OCI-LY3 (cell line): ENCODE results near the gene EPHB2.

Source experiments
- H2AFZ ChIP-seq: fragments of 200-600, 300-600 bp; shearing (Covaris generic); 2 replicates; pipeline ENCODE4 v1.6.0; 2014; ENCODE audit warnings: antibody characterized with exemption, low read depth, low read length
- H3K27ac ChIP-seq: fragments of 200-600, 300-600 bp; sonication (generic); 2 replicates; pipeline ENCODE4 v1.5.1; 2014; ENCODE audit warnings: mild to moderate bottlenecking, low read length, moderate library complexity, mixed read lengths
- H3K27me3 ChIP-seq: fragments of 200-600, 300-600 bp; sonication (generic); 2 replicates; pipeline ENCODE4 v1.6.1; 2014; ENCODE audit warnings: low read depth, low read length, mixed read lengths
- H3K36me3 ChIP-seq: fragments of 200-600, 300-600 bp; sonication (generic); replicated peaks from 2 replicates; pipeline ENCODE3; 2014; ENCODE audit warnings: low read depth, low read length, mixed read lengths
- H3K4me1 ChIP-seq: fragments of 300-600, 200-600 bp; sonication (generic); 2 replicates; pipeline ENCODE4 v1.6.1; 2014; ENCODE audit warnings: low read length, mixed read lengths
- H3K4me2 ChIP-seq: fragments of 200-600, 300-600 bp; sonication (generic); 2 replicates; pipeline ENCODE4 v1.6.1; 2014; ENCODE audit warnings: low read length, mixed read lengths
- H3K4me3 ChIP-seq: fragments of 300-600, 200-600 bp; sonication (generic); 2 replicates; pipeline ENCODE4 v1.5.1; 2014; ENCODE audit warnings: antibody characterized with exemption, mild to moderate bottlenecking, low read length, moderate library complexity
- H3K79me2 ChIP-seq: fragments of 300-600, 200-600 bp; shearing (Covaris generic); 2 replicates; pipeline ENCODE4 v1.6.1; 2014; ENCODE audit warnings: mild to moderate bottlenecking, low read length, mixed read lengths
- H3K9ac ChIP-seq: fragments of 300-600, 200-600 bp; shearing (Covaris generic); 2 replicates; pipeline ENCODE4 v1.6.0; 2014; ENCODE audit warnings: mild to moderate bottlenecking, low read length, moderate library complexity
- H3K9me3 ChIP-seq: fragments of 200-600, 300-600 bp; shearing (Covaris generic); 2 replicates; pipeline ENCODE4 v1.6.1; 2014; ENCODE audit warnings: low read length, mixed read lengths; ENCODE audit not compliant: insufficient read depth
- H4K20me1 ChIP-seq: fragments of 200-600, 300-600 bp; sonication (generic); 2 replicates; pipeline ENCODE4 v1.6.1; 2016; ENCODE audit warnings: low read length, mixed read lengths; ENCODE audit not compliant: insufficient read depth
- CTCF ChIP-seq: fragments of 200-600, 300-600 bp; sonication (generic); IDR thresholded peaks from 2 replicates; pipeline ENCODE4 v1.5.1; 2014; ENCODE audit warnings: antibody characterized with exemption, low read length, low read depth
- EZH2phosphoT487 ChIP-seq: fragments of 200-600 bp; shearing (Covaris generic); IDR thresholded peaks from 2 replicates; pipeline ENCODE4 v1.6.1; 2018; ENCODE audit warnings: antibody characterized with exemption, mixed run types, low read depth

The EPHB2 gene

GRCh38 chr1:22870201-22870871, 159.7 kb downstream of the EPHB2 start:
- Histone ChIP-seq H3K27me3 (no peaks in the 10 kb centered on the region), H3K36me3 (no peaks in the 10 kb centered on the region), H3K4me2 (no peak overlapping the region)

GRCh38 chr1:22872981-22873664, 162.5 kb downstream of the EPHB2 start:
- no peaks in the 10 kb centered on the region for H3K36me3 ChIP-seq
- H3K79me2 ChIP-seq = no peaks in the 10 kb centered on the region

More at GRCh38 chr1:22870201-22870871, 159.7 kb downstream of the EPHB2 start:
- no peak overlapping the region for H3K27ac ChIP-seq
- no peaks in the 10 kb centered on the region for H3K4me1 ChIP-seq
- no peaks in the 10 kb centered on the region for H3K9me3 ChIP-seq
- no peak overlapping the region for H3K9ac ChIP-seq
- no peaks in the 10 kb centered on the region for H4K20me1 ChIP-seq
- H3K4me3 ChIP-seq = no peak overlapping the region
- H2AFZ ChIP-seq = no peak overlapping the region
- TF ChIP-seq EZH2phosphoT487 (no peak), CTCF (no peak)
- H3K79me2 ChIP-seq = no peaks in the 10 kb centered on the region

GRCh38 chr1:22874785-22875184, 164.1 kb downstream of the EPHB2 start:
- Histone ChIP-seq H3K9me3 (no peaks in the 10 kb centered on the region), H3K4me3 (no peak overlapping the region), H4K20me1 (no peaks in the 10 kb centered on the region), H3K36me3 (no peaks in the 10 kb centered on the region), H3K27me3 (no peaks in the 10 kb centered on the region), H3K4me2 (no peak overlapping the region), H3K9ac (no peak overlapping the region), H3K79me2 (no peaks in the 10 kb centered on the region), H3K4me1 (no peaks in the 10 kb centered on the region), H3K27ac (no peak overlapping the region), H2AFZ (no peak overlapping the region)
- no peak for TF ChIP-seq EZH2phosphoT487
- no peak for TF ChIP-seq CTCF

More at GRCh38 chr1:22872981-22873664, 162.5 kb downstream of the EPHB2 start:
- Histone ChIP-seq H3K4me3 (no peak overlapping the region), H3K9ac (no peak overlapping the region), H3K27ac (no peak overlapping the region), H3K9me3 (no peaks in the 10 kb centered on the region), H4K20me1 (no peaks in the 10 kb centered on the region), H3K27me3 (no peaks in the 10 kb centered on the region), H2AFZ (no peak overlapping the region), H3K4me1 (no peaks in the 10 kb centered on the region), H3K4me2 (no peak overlapping the region)
- no peak for TF ChIP-seq CTCF
- TF ChIP-seq EZH2phosphoT487 = no peak

- Histone ChIP-seq H3K79me2 (no peaks in the 10 kb centered on the region), H3K9ac (no peak overlapping the region), H3K4me2 (no peak overlapping the region), H3K9me3 (no peaks in the 10 kb centered on the region), H3K36me3 (no peaks in the 10 kb centered on the region), H4K20me1 (no peaks in the 10 kb centered on the region), H3K27me3 (no peaks in the 10 kb centered on the region), H3K27ac (no peak overlapping the region), H3K4me1 (no peaks in the 10 kb centered on the region), H2AFZ (no peak overlapping the region), H3K4me3 (no peak overlapping the region)
- no peak for TF ChIP-seq EZH2phosphoT487
- no peak for TF ChIP-seq CTCF
These were observed 164.6 kb downstream of the EPHB2 start for GRCh38 chr1:22875241-22875640.
